Measurements from ENCODE around the gene C12orf57. TPM values are rescaled to one million over a fixed set of nuclear protein-coding genes. Genes with fewer than 3 reads are reported as not detected.

C12orf57 gene
- total and polyA plus RNA-seq, 2 experiments from 2014 or later, result 217 to 219 TPM

- 87% methylated on average over 1 of the region's 1 CpG for WGBS (ENCODE audit: low lambda C conversion rate, missing lambda C conversion rate)
- Histone ChIP-seq H4K20me1 (ENCODE audit: insufficient read depth, poor library complexity, severe bottlenecking) (no peaks in the 10 kb centered on the region), H3K4me2 (no peak overlapping the region), H3K4me3 (no peak overlapping the region), H3K4me1 (ENCODE audit: insufficient read depth) (peaks cover 10% of the 10 kb centered on the region), H3K9me3 (ENCODE audit: low read depth) (no peaks in the 10 kb centered on the region), H3K27ac (no peak overlapping the region), H2AFZ (no peak overlapping the region), H3K79me2 (peaks cover 13% of the 10 kb centered on the region), H3K36me3 (replicated peaks; ENCODE audit: insufficient read depth, low read depth) (no peaks in the 10 kb centered on the region), H3K9me2 (replicated peaks; ENCODE audit: insufficient read depth) (no peaks in the 10 kb centered on the region), H3K27me3 (no peaks in the 10 kb centered on the region)
- no peak for DNase-seq (ENCODE audit: low spot score)
- TF ChIP-seq EZH2phosphoT487 (IDR thresholded peaks at IDR 0.05; ENCODE audit: low read depth, severe bottlenecking, unreplicated experiment) (no peak), EZH2 (IDR thresholded peaks at IDR 0.05; ENCODE audit: borderline replicate concordance) (no peak), CTCF (IDR thresholded peaks at IDR 0.05; ENCODE audit: poor library complexity) (no peak)
These were observed 6.6 kb downstream of the C12orf57 start for GRCh38 chr12:6950401-6950801.

- H3K4me1 ChIP-seq (ENCODE audit: insufficient read depth), result peaks cover 4% of the 10 kb centered on the region
- H2AFZ ChIP-seq, result no peak within 1 kb of the TSS
- no peaks in the 10 kb centered on the region for H3K36me3 ChIP-seq (replicated peaks; ENCODE audit: insufficient read depth, low read depth)
- WGBS (ENCODE audit: low lambda C conversion rate, missing lambda C conversion rate), result 88% methylated on average over 24 of the region's 25 CpGs
- H3K27ac ChIP-seq, result no peak within 1 kb of the TSS
- H4K20me1 ChIP-seq (ENCODE audit: insufficient read depth, poor library complexity, severe bottlenecking), result no peaks in the 10 kb centered on the region
- no peak within 1 kb of the TSS for H3K4me2 ChIP-seq
- H3K27me3 ChIP-seq, result no peaks in the 10 kb centered on the region
- no peaks in the 10 kb centered on the region for H3K9me3 ChIP-seq (ENCODE audit: low read depth)
- no peak for DNase-seq (ENCODE audit: low spot score)
- TF ChIP-seq EZH2phosphoT487 (IDR thresholded peaks at IDR 0.05; ENCODE audit: low read depth, severe bottlenecking, unreplicated experiment), result no peak
- TF ChIP-seq CTCF (IDR thresholded peaks at IDR 0.05; ENCODE audit: poor library complexity), result no peak
- no peak for TF ChIP-seq EZH2 (IDR thresholded peaks at IDR 0.05; ENCODE audit: borderline replicate concordance)
- no peaks in the 10 kb centered on the region for H3K9me2 ChIP-seq (replicated peaks; ENCODE audit: insufficient read depth)
- H3K79me2 ChIP-seq, result peaks cover 10% of the 10 kb centered on the region
- no peak within 1 kb of the TSS for H3K4me3 ChIP-seq
These were observed 7.2 kb downstream of the C12orf57 start, which contains the start of gene PTPN6 for GRCh38 chr12:6950811-6951540. PTPN6 (plus strand) TSS chr12:6951356; CDS start chr12:6951513, 157 bp downstream.

- whole genome bisulfite sequencing (ENCODE audit: low lambda C conversion rate, missing lambda C conversion rate), result 93% methylated on average over 14 of the region's 20 CpGs
- Histone ChIP-seq H3K4me2 (no peak overlapping the region), H3K27me3 (no peaks in the 10 kb centered on the region), H3K9me3 (ENCODE audit: low read depth) (no peaks in the 10 kb centered on the region), H3K4me3 (no peak overlapping the region), H2AFZ (no peak overlapping the region), H3K27ac (no peak overlapping the region), H3K9me2 (replicated peaks; ENCODE audit: insufficient read depth) (no peaks in the 10 kb centered on the region), H3K79me2 (peaks cover 10% of the 10 kb centered on the region), H3K4me1 (ENCODE audit: insufficient read depth) (peaks cover 3% of the 10 kb centered on the region), H3K36me3 (replicated peaks; ENCODE audit: insufficient read depth, low read depth) (no peaks in the 10 kb centered on the region), H4K20me1 (ENCODE audit: insufficient read depth, poor library complexity, severe bottlenecking) (no peaks in the 10 kb centered on the region)
- DNase-seq (ENCODE audit: low spot score), result no peak
- TF ChIP-seq EZH2 (IDR thresholded peaks at IDR 0.05; ENCODE audit: borderline replicate concordance) (no peak), EZH2phosphoT487 (IDR thresholded peaks at IDR 0.05; ENCODE audit: low read depth, severe bottlenecking, unreplicated experiment) (no peak), CTCF (IDR thresholded peaks at IDR 0.05; ENCODE audit: poor library complexity) (no peak)
These were observed 7.8 kb downstream of the C12orf57 start for GRCh38 chr12:6951551-6952120.

All from hepatocyte (in vitro differentiated cells).